Right atrium auricular region (tissue), 2 donors: ENCODE measurements around the gene CHRNB1. TPM values are rescaled to one million over a fixed set of nuclear protein-coding genes. Genes with fewer than 3 reads are reported as not detected.
"Not testable (repeated sequence)": the region's sequence is repeated elsewhere in the genome, so short reads cannot be mapped to it uniquely, and the experiment has no call there.

ENCODE experiments used
- DNase-seq: peaks from one replicate; pipeline ENCODE4 v3.0.0-alpha.2; 2019; ENCODE audit warnings: low spot score
- H3K27ac ChIP-seq, 2 donors: fragments of 200-600 bp; sonication (generic); 1 replicate in 1 of 2; 2 replicates in 1 of 2; pipeline ENCODE4 v1.5.1; 2016 to 2019
- H3K27me3 ChIP-seq, 2 donors: fragments of 200-600 bp; sonication (generic); one replicate each; pipeline versions ENCODE4 v1.5.1 to v1.6.0; 2017 to 2019
- H3K36me3 ChIP-seq: fragments of 200-600 bp; sonication (generic); one replicate; pipeline ENCODE4 v1.5.1; 2016
- H3K4me1 ChIP-seq, 2 donors: fragments of 200-600 bp; sonication (generic); one replicate each; pipeline versions ENCODE4 v1.5.1 to v1.6.0; 2017 to 2019
- H3K4me3 ChIP-seq, 2 donors: fragments of 200-600 bp; sonication (generic); 1 replicate in 1 of 2; 2 replicates in 1 of 2; pipeline ENCODE4 v1.5.1; 2017 to 2019; ENCODE audit warnings: mild to moderate bottlenecking in 1 of 2, moderate library complexity in 1 of 2
- H3K9me3 ChIP-seq, 2 donors: fragments of 200-600 bp; sonication (generic); one replicate each; pipeline ENCODE4 v1.5.1; 2019
- CTCF ChIP-seq, 2 donors: fragments of 200-600 bp; sonication (generic); IDR thresholded peaks; one replicate each; pipeline ENCODE4 v1.5.1; 2019; ENCODE audit warnings: antibody characterized with exemption in 2 of 2
- total RNA-seq, 2 donors: library from RNA; depleted of rRNA; stranded (reverse); fragments of >200 nt; gene quantifications; one replicate each; pipeline ENCODE4 v1.1.0, GENCODE V29; 2016

The CHRNB1 gene
- total RNA-seq, 2 donors from 2014 or later, result 15.8 to 19.0 TPM

DNA sequence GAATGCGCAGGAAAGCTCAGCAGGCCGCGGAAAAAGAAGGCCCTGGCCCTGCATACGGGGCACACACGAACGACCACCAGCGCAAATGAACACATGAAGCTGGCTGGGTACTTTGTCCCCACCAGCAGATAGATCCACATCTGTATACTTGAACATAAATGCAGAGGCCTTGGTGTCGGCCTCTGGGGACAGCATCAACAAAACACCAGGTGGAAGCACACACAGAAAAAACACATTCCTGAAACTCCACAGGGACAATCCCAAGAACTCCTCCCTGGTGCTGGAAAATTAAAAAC, 35.2 kb downstream of the CHRNB1 start:
- no peak for TF ChIP-seq CTCF (IDR thresholded peaks at IDR 0.05)
- no peaks in the 10 kb centered on the region for H3K36me3 ChIP-seq

DNA sequence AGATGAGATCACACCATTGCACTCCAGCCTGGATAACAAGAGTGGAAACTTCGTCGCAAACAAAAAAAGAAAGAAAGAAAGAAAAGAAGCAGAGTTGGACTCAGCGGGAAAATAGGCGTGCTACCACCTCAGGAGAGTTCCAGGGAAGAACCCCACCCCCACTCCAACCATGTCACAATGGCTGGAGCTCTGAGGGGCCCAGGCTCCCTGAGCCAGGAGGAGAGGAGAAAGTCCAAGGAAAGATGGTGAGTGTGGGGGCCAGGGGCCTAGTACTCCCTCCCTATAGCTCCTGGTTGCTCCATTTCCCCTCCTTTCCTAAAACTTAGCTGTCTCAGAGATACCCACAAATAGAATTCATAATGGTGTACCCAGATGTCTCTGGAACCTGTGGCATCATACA, 36.4 kb downstream of the CHRNB1 start, which contains the start of gene SLC35G6:
Gene SLC35G6, plus strand, starts transcription at position 172 of the 400 bp plus-strand sequence. Its CDS starts 71 bp downstream, at position 243.
- H3K27me3 ChIP-seq, DNase-seq, H3K36me3 ChIP-seq, H3K4me3 ChIP-seq, H3K9me3 ChIP-seq: not testable (repeated sequence)
- H3K4me1 ChIP-seq, result peaks cover 0 to 63% of the 10 kb centered on the region in 2 donors
- peak within 1 kb of the TSS; percentile 100 for H3K27ac ChIP-seq

More for the DNA sequence above, 35.2 kb downstream of the CHRNB1 start:
- peak overlapping the region; percentile 89 to 100 for H3K4me3 ChIP-seq
- no peaks in the 10 kb centered on the region for H3K27me3 ChIP-seq
- H3K27ac ChIP-seq, result peak overlapping the region; percentile 100
- H3K4me1 ChIP-seq, result peaks cover 0 to 63% of the 10 kb centered on the region in 2 donors
- DNase-seq, result no peak
- H3K9me3 ChIP-seq, result no peaks in the 10 kb centered on the region

DNA sequence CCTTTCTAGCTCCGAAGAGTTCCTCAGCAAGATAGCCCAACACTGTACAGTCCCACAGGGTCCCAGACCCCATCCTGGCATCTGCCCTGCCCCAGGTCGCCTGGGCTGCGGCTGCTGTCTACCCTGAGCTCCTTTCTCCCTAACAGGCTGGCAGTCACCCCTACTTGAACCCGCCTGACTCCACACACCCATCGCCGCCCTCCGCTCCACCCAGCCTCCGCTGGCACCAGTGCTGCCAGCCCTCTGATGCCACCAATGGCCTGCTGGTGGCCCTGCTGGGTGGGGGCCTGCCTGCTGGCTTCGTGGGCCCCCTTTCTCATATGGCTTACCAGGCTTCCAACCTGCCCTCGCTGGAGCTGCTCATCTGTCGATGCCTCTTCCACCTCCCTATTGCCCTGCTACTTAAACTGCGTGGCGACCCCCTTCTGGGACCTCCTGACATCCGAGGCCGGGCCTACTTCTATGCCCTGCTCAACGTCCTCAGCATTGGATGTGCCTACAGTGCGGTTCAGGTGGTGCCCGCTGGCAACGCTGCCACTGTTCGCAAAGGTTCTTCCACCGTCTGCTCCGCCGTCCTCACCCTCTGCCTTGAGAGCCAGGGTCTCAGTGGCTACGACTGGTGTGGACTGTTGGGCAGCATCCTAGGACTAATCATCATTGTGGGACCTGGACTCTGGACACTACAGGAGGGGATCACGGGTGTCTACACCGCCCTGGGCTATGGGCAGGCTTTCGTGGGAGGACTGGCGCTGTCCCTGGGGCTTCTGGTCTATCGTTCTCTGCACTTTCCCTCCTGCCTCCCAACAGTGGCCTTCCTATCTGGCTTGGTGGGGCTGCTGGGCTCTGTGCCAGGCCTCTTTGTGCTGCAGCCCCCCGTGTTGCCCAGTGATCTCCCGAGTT, 37.2 kb downstream of the CHRNB1 start:
- not testable (repeated sequence) for DNase-seq, H3K4me3 ChIP-seq, H3K36me3 ChIP-seq, H3K27me3 ChIP-seq, H3K9me3 ChIP-seq
- Histone ChIP-seq H3K4me1 (peaks cover 0 to 63% of the 10 kb centered on the region in 2 donors), H3K27ac (peak overlapping the region; percentile 97 to 100)

DNA sequence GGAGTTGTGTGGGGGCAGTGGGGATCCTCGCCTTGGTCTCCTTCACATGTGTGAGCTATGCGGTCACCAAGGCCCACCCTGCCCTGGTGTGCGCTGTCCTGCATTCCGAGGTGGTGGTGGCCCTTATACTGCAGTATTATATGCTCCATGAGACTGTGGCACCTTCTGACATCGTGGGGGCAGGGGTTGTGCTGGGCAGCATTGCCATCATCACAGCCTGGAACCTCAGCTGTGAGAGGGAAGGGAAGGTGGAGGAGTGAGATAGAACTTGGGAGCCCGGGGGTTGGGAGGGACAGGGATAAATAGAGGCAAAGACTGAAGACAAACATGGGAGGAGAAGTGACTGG, 37.9 kb downstream of the CHRNB1 start:
- DNase-seq, H3K9me3 ChIP-seq, H3K36me3 ChIP-seq, H3K27me3 ChIP-seq: not testable (repeated sequence)
- peak overlapping the region; percentile 97 to 100 for H3K27ac ChIP-seq
- peaks cover 0 to 63% of the 10 kb centered on the region in 2 donors for H3K4me1 ChIP-seq
- peak overlapping the region; percentile 23 to 68 for H3K4me3 ChIP-seq

GRCh38 chr17:7483255-7484066, 38.6 kb downstream of the CHRNB1 start:
- Histone ChIP-seq H3K4me1 (peaks cover 0 to 60% of the 10 kb centered on the region in 2 donors), H3K9me3 (no peaks in the 10 kb centered on the region), H3K4me3 (peak overlapping the region; percentile 65 to 68), H3K27ac (peak overlapping the region; percentile 97 to 100), H3K27me3 (no peaks in the 10 kb centered on the region), H3K36me3 (no peaks in the 10 kb centered on the region)
- peak; percentile 98 for DNase-seq
- no peak for TF ChIP-seq CTCF (IDR thresholded peaks at IDR 0.05)

DNA sequence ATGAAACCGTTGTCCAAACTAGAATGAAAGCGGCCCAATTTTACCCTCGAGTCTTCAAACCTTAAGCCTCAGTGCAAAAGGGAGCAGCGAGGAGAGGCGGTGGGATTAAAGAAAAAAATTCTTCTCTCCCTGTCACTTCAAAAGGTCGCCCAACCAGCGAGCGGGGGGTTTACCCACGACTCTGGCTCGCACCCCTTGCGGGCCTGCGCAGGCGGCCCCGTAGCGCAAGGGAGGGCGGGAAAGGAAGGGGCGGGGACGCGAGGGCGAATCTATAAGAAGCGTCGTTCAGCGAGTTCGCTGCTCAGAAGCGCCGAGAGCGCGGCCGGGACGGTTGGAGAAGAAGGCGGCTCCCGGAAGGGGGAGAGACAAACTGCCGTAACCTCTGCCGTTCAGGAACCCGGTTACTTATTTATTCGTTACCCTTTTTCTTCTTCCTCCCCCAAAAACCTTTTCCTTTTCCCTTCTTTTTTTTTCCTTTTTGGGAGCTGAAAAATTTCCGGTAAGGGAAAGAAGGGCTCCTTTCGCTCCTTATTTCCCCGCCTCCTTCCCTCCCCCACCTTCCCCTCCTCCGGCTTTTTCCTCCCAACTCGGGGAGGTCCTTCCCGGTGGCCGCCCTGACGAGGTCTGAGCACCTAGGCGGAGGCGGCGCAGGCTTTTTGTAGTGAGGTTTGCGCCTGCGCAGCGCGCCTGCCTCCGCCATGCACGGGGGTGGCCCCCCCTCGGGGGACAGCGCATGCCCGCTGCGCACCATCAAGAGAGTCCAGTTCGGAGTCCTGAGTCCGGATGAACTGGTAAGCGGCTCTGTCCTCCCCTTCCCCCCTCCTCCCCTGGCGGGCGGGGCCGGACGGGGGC, 39.4 kb downstream of the CHRNB1 start, which contains the start of gene POLR2A:
Gene POLR2A, plus strand, starts transcription at position 300 of the 852 bp plus-strand sequence.
- peak within 1 kb of the TSS; percentile 97 to 100 for H3K27ac ChIP-seq
- H3K36me3 ChIP-seq, result no peaks in the 10 kb centered on the region
- peaks cover 0 to 68% of the 10 kb centered on the region in 2 donors for H3K4me1 ChIP-seq
- DNase-seq, result peak; percentile 99
- H3K4me3 ChIP-seq, result peak within 1 kb of the TSS; percentile 65 to 68
- no peak for TF ChIP-seq CTCF (IDR thresholded peaks at IDR 0.05)
- no peaks in the 10 kb centered on the region for H3K27me3 ChIP-seq
- H3K9me3 ChIP-seq, result no peaks in the 10 kb centered on the region
